Suprapubic skin (tissue), 4 donors: ENCODE data around the gene GRIA3. TPM values are rescaled to one million over a fixed set of nuclear protein-coding genes. Genes with fewer than 3 reads are reported as not detected.

Experiments used
- DNase-seq, 2 donors: peaks; one replicate each; pipeline ENCODE4 v3.0.0-alpha.2; 2019; ENCODE audit warnings: low spot score in 2 of 2
- H3K27ac ChIP-seq: fragments of 200-600 bp; sonication (generic); one replicate; pipeline ENCODE4 v1.5.1; 2019
- H3K27me3 ChIP-seq: fragments of 200-600 bp; sonication (generic); one replicate; pipeline ENCODE4 v1.5.1; 2019
- H3K36me3 ChIP-seq: fragments of 200-600 bp; sonication (generic); one replicate; pipeline ENCODE4 v1.5.1; 2019
- H3K4me1 ChIP-seq: fragments of 200-600 bp; sonication (generic); one replicate; pipeline ENCODE4 v1.5.1; 2019
- H3K4me3 ChIP-seq: fragments of 200-600 bp; sonication (generic); one replicate; pipeline ENCODE4 v1.5.1; 2019; ENCODE audit warnings: mild to moderate bottlenecking
- H3K9me3 ChIP-seq: fragments of 200-600 bp; sonication (generic); one replicate; pipeline ENCODE4 v1.5.1; 2019
- EP300 ChIP-seq: sonication (generic); formaldehyde crosslinking; IDR thresholded peaks from one replicate; pipeline ENCODE4 v1.6.1; 2017; ENCODE audit warnings: antibody characterized with exemption
- POLR2A ChIP-seq, 2 donors: fragments of 450-650 bp; IDR thresholded peaks; one replicate each; pipeline ENCODE4 v1.6.1; 2017; ENCODE audit warnings: antibody characterized with exemption in 2 of 2, mild to moderate bottlenecking in 2 of 2, moderate library complexity in 2 of 2
- POLR2AphosphoS5 ChIP-seq, 3 donors: sonication (generic); formaldehyde crosslinking; IDR thresholded peaks; one replicate each; pipeline ENCODE4 v1.6.1; 2017; ENCODE audit warnings: antibody characterized with exemption in 3 of 3
- WGBS: methylation state at CpG from one replicate; pipeline ENCODE4 v1.1.5; 2018; 5-methylcytosine and 5-hydroxymethylcytosine counted together
- total RNA-seq, 4 donors: library from RNA; depleted of rRNA; stranded (reverse); fragments of >200 nt; gene quantifications; one replicate each; pipeline ENCODE4 v1.1.0, GENCODE V29; 2016
- TF ChIP-seq, protein P1 (sequence below), 2 donors: fragments of 200-600 bp in 1 of 2; fragments of 450-650 bp in 1 of 2; sonication (generic) in 1 of 2; IDR thresholded peaks; one replicate each; pipeline ENCODE4 v1.5.1; 2016 to 2019; ENCODE audit warnings: antibody characterized with exemption in 2 of 2, mild to moderate bottlenecking in 1 of 2, moderate library complexity in 1 of 2

Gene GRIA3
- total RNA-seq, 4 donors from 2014 or later: 0.19 to 0.38 (median 0.29) TPM; not detected in 1

DNA sequence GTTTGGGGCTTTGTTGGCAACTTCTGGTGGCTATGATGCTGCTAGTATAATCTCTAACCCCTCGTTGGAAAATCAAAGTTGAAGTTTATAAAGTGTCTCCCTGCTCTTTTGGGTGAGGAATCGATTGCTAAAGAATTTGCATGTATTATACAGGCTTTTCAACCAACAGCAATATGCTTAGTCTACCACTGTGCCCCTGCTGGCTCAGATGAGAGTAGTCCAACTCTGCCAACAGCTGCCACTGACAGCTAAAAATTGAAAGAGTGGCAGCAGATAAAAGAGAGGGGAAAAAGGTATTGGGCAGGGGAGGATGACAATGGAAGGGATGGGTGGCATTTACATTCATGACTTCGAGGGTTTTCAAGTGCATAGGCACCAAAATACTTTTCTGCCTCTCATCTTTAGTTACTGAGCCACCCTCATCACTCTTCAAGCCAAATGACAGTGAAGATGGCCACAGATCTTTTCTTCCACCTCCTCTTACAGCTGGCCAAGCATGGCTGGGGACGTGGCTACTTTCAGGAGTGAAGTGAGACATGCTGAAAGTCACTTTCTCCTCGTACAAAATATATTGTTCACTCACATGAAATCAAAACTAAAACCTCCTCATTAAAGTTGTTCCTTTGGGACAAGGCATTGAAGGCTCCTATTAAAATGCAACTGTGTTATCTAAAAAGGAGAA lies 2.7 kb upstream of the GRIA3 start:
- no peaks in the 10 kb centered on the region for H3K9me3 ChIP-seq
- peaks cover 5% of the 10 kb centered on the region for H3K4me1 ChIP-seq
- no peak for DNase-seq
- peaks cover 4% of the 10 kb centered on the region for H3K27me3 ChIP-seq
- TF ChIP-seq, protein P1, sequence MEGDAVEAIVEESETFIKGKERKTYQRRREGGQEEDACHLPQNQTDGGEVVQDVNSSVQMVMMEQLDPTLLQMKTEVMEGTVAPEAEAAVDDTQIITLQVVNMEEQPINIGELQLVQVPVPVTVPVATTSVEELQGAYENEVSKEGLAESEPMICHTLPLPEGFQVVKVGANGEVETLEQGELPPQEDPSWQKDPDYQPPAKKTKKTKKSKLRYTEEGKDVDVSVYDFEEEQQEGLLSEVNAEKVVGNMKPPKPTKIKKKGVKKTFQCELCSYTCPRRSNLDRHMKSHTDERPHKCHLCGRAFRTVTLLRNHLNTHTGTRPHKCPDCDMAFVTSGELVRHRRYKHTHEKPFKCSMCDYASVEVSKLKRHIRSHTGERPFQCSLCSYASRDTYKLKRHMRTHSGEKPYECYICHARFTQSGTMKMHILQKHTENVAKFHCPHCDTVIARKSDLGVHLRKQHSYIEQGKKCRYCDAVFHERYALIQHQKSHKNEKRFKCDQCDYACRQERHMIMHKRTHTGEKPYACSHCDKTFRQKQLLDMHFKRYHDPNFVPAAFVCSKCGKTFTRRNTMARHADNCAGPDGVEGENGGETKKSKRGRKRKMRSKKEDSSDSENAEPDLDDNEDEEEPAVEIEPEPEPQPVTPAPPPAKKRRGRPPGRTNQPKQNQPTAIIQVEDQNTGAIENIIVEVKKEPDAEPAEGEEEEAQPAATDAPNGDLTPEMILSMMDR (IDR thresholded peaks at IDR 0.05): no peak
- TF ChIP-seq POLR2A (IDR thresholded peaks at IDR 0.05) (no peak), POLR2AphosphoS5 (IDR thresholded peaks at IDR 0.05) (no peak), EP300 (no peak)
- WGBS: 33% methylated on average over 5 of the region's 5 CpGs
- no peak overlapping the region for H3K4me3 ChIP-seq
- no peak overlapping the region for H3K27ac ChIP-seq
- no peaks in the 10 kb centered on the region for H3K36me3 ChIP-seq

DNA sequence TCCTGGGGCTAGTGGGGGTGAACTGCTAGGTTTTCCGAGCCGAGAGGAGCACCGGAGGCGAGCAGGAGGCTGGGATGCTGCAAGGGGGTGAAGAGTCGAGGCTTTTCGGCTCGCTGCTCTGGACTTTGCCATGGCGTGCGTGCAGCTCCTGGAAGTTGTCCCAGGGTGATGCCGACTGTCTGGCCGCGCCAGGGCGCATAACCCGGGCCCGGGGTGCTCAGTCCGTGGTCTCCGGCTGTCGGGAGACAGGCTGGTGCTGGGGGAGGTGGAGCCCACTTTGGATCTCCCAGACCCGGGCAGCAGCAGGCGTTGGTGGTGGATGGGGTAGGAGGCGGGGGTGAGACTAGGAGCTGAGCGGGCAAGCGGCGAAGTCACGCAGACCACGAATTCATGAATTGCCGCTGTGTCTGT lies 793 bp downstream of the GRIA3 start:
- 53% methylated on average over 18 of the region's 27 CpGs for WGBS
- peak in 1 of 2 donors; percentile 59 for DNase-seq
- Histone ChIP-seq H3K9me3 (no peaks in the 10 kb centered on the region), H3K27ac (no peak overlapping the region), H3K4me1 (peaks cover 5% of the 10 kb centered on the region), H3K36me3 (no peaks in the 10 kb centered on the region), H3K4me3 (peak overlapping the region; percentile 44), H3K27me3 (peaks cover 4% of the 10 kb centered on the region)
- TF ChIP-seq EP300: no peak
- no peak for TF ChIP-seq POLR2AphosphoS5 (IDR thresholded peaks at IDR 0.05)
- TF ChIP-seq, protein P1 (IDR thresholded peaks at IDR 0.05): no peak
- no peak for TF ChIP-seq POLR2A (IDR thresholded peaks at IDR 0.05)

DNA sequence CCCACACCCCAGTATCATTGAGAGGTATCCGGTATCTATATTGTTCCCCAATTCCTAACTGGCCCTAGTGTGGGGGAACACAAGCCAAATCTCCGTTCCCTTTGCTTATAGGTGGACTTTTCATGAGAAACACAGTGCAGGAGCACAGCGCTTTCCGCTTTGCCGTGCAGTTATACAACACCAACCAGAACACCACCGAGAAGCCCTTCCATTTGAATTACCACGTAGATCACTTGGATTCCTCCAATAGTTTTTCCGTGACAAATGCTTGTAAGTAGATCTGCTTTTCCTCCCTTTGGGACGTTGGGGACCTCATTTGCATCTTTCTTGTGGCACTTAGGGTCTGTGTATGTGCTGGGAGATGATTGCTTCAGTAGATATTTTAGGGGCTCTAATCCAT lies 1.6 kb downstream of the GRIA3 start:
- TF ChIP-seq, protein P1 (IDR thresholded peaks at IDR 0.05): no peak
- TF ChIP-seq POLR2A (IDR thresholded peaks at IDR 0.05) (no peak), POLR2AphosphoS5 (IDR thresholded peaks at IDR 0.05) (no peak), EP300 (no peak)
- peaks cover 4% of the 10 kb centered on the region for H3K27me3 ChIP-seq
- H3K4me3 ChIP-seq: peak overlapping the region; percentile 44
- no peaks in the 10 kb centered on the region for H3K9me3 ChIP-seq
- no peaks in the 10 kb centered on the region for H3K36me3 ChIP-seq
- DNase-seq: no peak
- H3K27ac ChIP-seq: no peak overlapping the region
- H3K4me1 ChIP-seq: peaks cover 5% of the 10 kb centered on the region
- 42% methylated on average over 9 of the region's 9 CpGs for WGBS

DNA sequence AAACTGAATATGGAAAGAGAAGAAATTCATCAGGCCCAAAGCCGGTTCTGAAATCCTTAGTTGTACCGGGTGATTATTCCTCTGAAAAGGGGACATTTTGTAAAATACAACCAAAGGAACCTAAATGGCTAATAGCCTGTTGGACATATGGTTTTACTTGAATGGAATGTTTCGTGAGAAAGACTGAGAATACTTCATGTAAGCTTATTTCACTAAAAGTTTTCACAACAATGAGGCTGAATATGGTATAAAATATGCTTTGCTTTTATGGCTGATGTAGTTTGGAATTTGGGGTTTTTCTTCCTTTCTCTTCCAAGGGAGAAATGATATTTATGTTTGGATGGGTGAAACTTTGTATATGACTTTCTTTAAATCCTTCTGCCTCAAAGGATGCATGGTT lies 2.7 kb downstream of the GRIA3 start:
- Histone ChIP-seq H3K4me1 (peaks cover 5% of the 10 kb centered on the region), H3K4me3 (no peak overlapping the region), H3K36me3 (no peaks in the 10 kb centered on the region), H3K9me3 (no peaks in the 10 kb centered on the region), H3K27me3 (peaks cover 4% of the 10 kb centered on the region), H3K27ac (no peak overlapping the region)
- no peak for DNase-seq
- 69% methylated on average over 3 of the region's 3 CpGs for WGBS
- TF ChIP-seq EP300 (no peak), POLR2A (IDR thresholded peaks at IDR 0.05) (no peak), POLR2AphosphoS5 (IDR thresholded peaks at IDR 0.05) (no peak)
- TF ChIP-seq, protein P1 (IDR thresholded peaks at IDR 0.05): no peak

DNA sequence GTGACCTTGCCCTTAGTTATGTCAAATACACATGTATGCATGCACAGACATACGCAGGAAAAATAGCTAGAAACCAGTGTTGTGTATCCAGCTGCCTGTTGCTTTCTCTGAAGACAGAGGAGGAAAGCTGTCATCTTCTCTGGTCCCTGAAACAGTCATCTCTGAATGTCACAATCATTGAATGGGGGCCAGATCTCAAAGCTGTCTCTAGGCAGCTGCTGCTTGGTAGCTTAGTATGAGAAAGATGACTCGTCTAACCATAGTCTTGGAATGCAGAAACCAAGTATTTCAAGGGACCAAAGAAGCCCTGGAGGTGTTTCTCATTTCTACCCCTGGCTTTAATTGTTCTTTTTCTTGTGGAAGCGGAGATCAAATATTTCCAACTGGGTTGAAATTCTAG lies 4.0 kb downstream of the GRIA3 start:
- H3K27ac ChIP-seq: no peak overlapping the region
- H3K27me3 ChIP-seq: peaks cover 4% of the 10 kb centered on the region
- H3K36me3 ChIP-seq: no peaks in the 10 kb centered on the region
- no peaks in the 10 kb centered on the region for H3K9me3 ChIP-seq
- TF ChIP-seq POLR2AphosphoS5 (IDR thresholded peaks at IDR 0.05): no peak
- TF ChIP-seq EP300: no peak
- TF ChIP-seq, protein P1 (IDR thresholded peaks at IDR 0.05): no peak
- 52% methylated on average over 3 of the region's 3 CpGs for WGBS
- DNase-seq: no peak
- peaks cover 5% of the 10 kb centered on the region for H3K4me1 ChIP-seq
- no peak overlapping the region for H3K4me3 ChIP-seq
